ES-I3 (cell line): ENCODE measurements around the gene HIP1.

ENCODE experiments used
- H3K36me3 ChIP-seq: 2 replicates; pipeline ENCODE4 v1.6.1; 2013; ENCODE audit warnings: mild to moderate bottlenecking, low read length, control low read depth, moderate library complexity; ENCODE audit not compliant: insufficient read depth
- H3K4me1 ChIP-seq: 2 replicates; pipeline ENCODE4 v1.6.1; 2013; ENCODE audit warnings: mild to moderate bottlenecking, control low read depth, low read length; ENCODE audit not compliant: insufficient read depth
- H3K9ac ChIP-seq: 2 replicates; pipeline ENCODE4 v1.6.1; 2013; ENCODE audit warnings: low read depth, mild to moderate bottlenecking, low read length, moderate library complexity
- H3K9me3 ChIP-seq: 2 replicates; pipeline ENCODE4 v1.6.1; 2013; ENCODE audit warnings: mild to moderate bottlenecking, low read length, moderate library complexity; ENCODE audit not compliant: control insufficient read depth, insufficient read depth

HIP1 gene

GRCh38 chr7:75656740-75657139 lies 82.0 kb downstream of the HIP1 start:
- H3K36me3 ChIP-seq = no peaks in the 10 kb centered on the region
- H3K9ac ChIP-seq = no peak overlapping the region
- H3K9me3 ChIP-seq = no peaks in the 10 kb centered on the region
- H3K4me1 ChIP-seq = no peaks in the 10 kb centered on the region

GRCh38 chr7:75655536-75655935 lies 83.2 kb downstream of the HIP1 start:
- Histone ChIP-seq H3K9me3 (no peaks in the 10 kb centered on the region), H3K9ac (no peak overlapping the region), H3K36me3 (no peaks in the 10 kb centered on the region; the same call in 1 of the 2 replicates), H3K4me1 (peaks cover 3% of the 10 kb centered on the region; the same call in 1 of the 2 replicates)

GRCh38 chr7:75654855-75655254 lies 83.9 kb downstream of the HIP1 start:
- no peaks in the 10 kb centered on the region; the same call in 1 of the 2 replicates for H3K36me3 ChIP-seq
- no peaks in the 10 kb centered on the region for H3K9me3 ChIP-seq
- no peak overlapping the region for H3K9ac ChIP-seq
- H3K4me1 ChIP-seq = peaks cover 8% of the 10 kb centered on the region; the same call in 1 of the 2 replicates

- no peaks in the 10 kb centered on the region for H3K9me3 ChIP-seq
- no peaks in the 10 kb centered on the region; the same call in 1 of the 2 replicates for H3K36me3 ChIP-seq
- peaks cover 11% of the 10 kb centered on the region; the same call in 1 of the 2 replicates for H3K4me1 ChIP-seq
- no peak overlapping the region for H3K9ac ChIP-seq
Measured at GRCh38 chr7:75653651-75654050, 85.1 kb downstream of the HIP1 start.

GRCh38 chr7:75652788-75653187 lies 86.0 kb downstream of the HIP1 start:
- Histone ChIP-seq H3K36me3 (no peaks in the 10 kb centered on the region; the same call in 1 of the 2 replicates), H3K9me3 (no peaks in the 10 kb centered on the region), H3K9ac (no peak overlapping the region), H3K4me1 (peaks cover 11% of the 10 kb centered on the region; the same call in 1 of the 2 replicates)

GRCh38 chr7:75650681-75651080 lies 88.1 kb downstream of the HIP1 start:
- H3K4me1 ChIP-seq = peaks cover 11% of the 10 kb centered on the region; the same call in 1 of the 2 replicates
- H3K9me3 ChIP-seq = no peaks in the 10 kb centered on the region
- no peaks in the 10 kb centered on the region; the same call in 1 of the 2 replicates for H3K36me3 ChIP-seq
- H3K9ac ChIP-seq = no peak overlapping the region

GRCh38 chr7:75650062-75650461 lies 88.7 kb downstream of the HIP1 start:
- H3K9ac ChIP-seq = no peak overlapping the region
- no peaks in the 10 kb centered on the region; the same call in 1 of the 2 replicates for H3K36me3 ChIP-seq
- H3K9me3 ChIP-seq = no peaks in the 10 kb centered on the region
- H3K4me1 ChIP-seq = peaks cover 11% of the 10 kb centered on the region; the same call in 1 of the 2 replicates

- Histone ChIP-seq H3K9ac (no peak overlapping the region), H3K4me1 (peaks cover 11% of the 10 kb centered on the region; the same call in 1 of the 2 replicates), H3K36me3 (no peaks in the 10 kb centered on the region; the same call in 1 of the 2 replicates), H3K9me3 (no peaks in the 10 kb centered on the region)
Measured at GRCh38 chr7:75649462-75649861, 89.3 kb downstream of the HIP1 start.

- no peaks in the 10 kb centered on the region; the same call in 1 of the 2 replicates for H3K36me3 ChIP-seq
- peaks cover 11% of the 10 kb centered on the region; the same call in 1 of the 2 replicates for H3K4me1 ChIP-seq
- no peak overlapping the region for H3K9ac ChIP-seq
- H3K9me3 ChIP-seq = peaks cover 7% of the 10 kb centered on the region; the same call in 1 of the 2 replicates
Measured at GRCh38 chr7:75647709-75648438, 90.9 kb downstream of the HIP1 start.

- peaks cover 11% of the 10 kb centered on the region; the same call in 1 of the 2 replicates for H3K4me1 ChIP-seq
- no peaks in the 10 kb centered on the region; the same call in 1 of the 2 replicates for H3K36me3 ChIP-seq
- H3K9ac ChIP-seq = no peak overlapping the region
- peaks cover 7% of the 10 kb centered on the region; the same call in 1 of the 2 replicates for H3K9me3 ChIP-seq
Measured at GRCh38 chr7:75646571-75647102, 92.1 kb downstream of the HIP1 start.

- H3K9me3 ChIP-seq = peaks cover 7% of the 10 kb centered on the region; the same call in 1 of the 2 replicates
- H3K4me1 ChIP-seq = peaks cover 11% of the 10 kb centered on the region
- no peaks in the 10 kb centered on the region for H3K36me3 ChIP-seq
- H3K9ac ChIP-seq = no peak overlapping the region
Measured at GRCh38 chr7:75645570-75645969, 93.2 kb downstream of the HIP1 start.

GRCh38 chr7:75644589-75644988 lies 94.2 kb downstream of the HIP1 start:
- Histone ChIP-seq H3K36me3 (no peaks in the 10 kb centered on the region), H3K9ac (no peak overlapping the region), H3K4me1 (peaks cover 7% of the 10 kb centered on the region; the same call in 1 of the 2 replicates), H3K9me3 (peaks cover 7% of the 10 kb centered on the region; the same call in 1 of the 2 replicates)

GRCh38 chr7:75642810-75643486 lies 95.8 kb downstream of the HIP1 start:
- no peak overlapping the region for H3K9ac ChIP-seq
- no peaks in the 10 kb centered on the region for H3K36me3 ChIP-seq
- peaks cover 7% of the 10 kb centered on the region; the same call in 1 of the 2 replicates for H3K4me1 ChIP-seq
- H3K9me3 ChIP-seq = peaks cover 7% of the 10 kb centered on the region; the same call in 1 of the 2 replicates

GRCh38 chr7:75640201-75640600 lies 98.5 kb downstream of the HIP1 start:
- H3K4me1 ChIP-seq = peaks cover 15% of the 10 kb centered on the region; the same call in 1 of the 2 replicates
- peaks cover 6% of the 10 kb centered on the region for H3K36me3 ChIP-seq
- H3K9me3 ChIP-seq = peaks cover 7% of the 10 kb centered on the region; the same call in 1 of the 2 replicates
- peak overlapping the region; percentile 79 for H3K9ac ChIP-seq
